ENCODE results near the gene CCDC66.
"Not testable (repeated sequence)": the region's sequence is repeated elsewhere in the genome, so short reads cannot be mapped to it uniquely, and the experiment has no call there.

The CCDC66 gene

GRCh38 chr3:56556908-56557830 lies at the start of gene CCDC66:
TSS of gene CCDC66 (plus strand) at chr3:56557175. CDS start at chr3:56557243, 68 bp downstream.
- peak; percentile 43 for DNase-seq

- DNase-seq: no peak
Measured at GRCh38 chr3:56519641-56520040, 37.3 kb upstream of the CCDC66 start.

- DNase-seq: no peak
Measured at GRCh38 chr3:56522374-56522773, 34.6 kb upstream of the CCDC66 start.

- DNase-seq: no peak
Measured at GRCh38 chr3:56525291-56525690, 31.7 kb upstream of the CCDC66 start.

GRCh38 chr3:56536735-56537134 lies 20.2 kb upstream of the CCDC66 start:
- peak; percentile 62 for DNase-seq

- DNase-seq: peak; percentile 19
Measured at GRCh38 chr3:56547486-56547885, 9.5 kb upstream of the CCDC66 start.

- no peak for DNase-seq
Measured at GRCh38 chr3:56557831-56558170, 826 bp downstream of the CCDC66 start.

GRCh38 chr3:56573501-56573900 lies 16.5 kb downstream of the CCDC66 start:
- no peak for DNase-seq

GRCh38 chr3:56581941-56582340 lies 25.0 kb downstream of the CCDC66 start:
- not testable (repeated sequence) for DNase-seq

GRCh38 chr3:56584275-56584674 lies 27.3 kb downstream of the CCDC66 start:
- DNase-seq: not testable (repeated sequence)

GRCh38 chr3:56590814-56591213 lies 33.8 kb downstream of the CCDC66 start:
- DNase-seq: no peak

- no peak for DNase-seq
Measured at GRCh38 chr3:56591262-56591661, 34.3 kb downstream of the CCDC66 start.

GRCh38 chr3:56593455-56594158 lies 36.6 kb downstream of the CCDC66 start:
- no peak for DNase-seq

- no peak for DNase-seq
Measured at GRCh38 chr3:56595975-56596840, 39.2 kb downstream of the CCDC66 start.

GRCh38 chr3:56608479-56608878 lies 51.5 kb downstream of the CCDC66 start:
- not testable (repeated sequence) for DNase-seq

GRCh38 chr3:56610669-56611335 lies 53.8 kb downstream of the CCDC66 start:
- no peak for DNase-seq

- no peak for DNase-seq
Measured at GRCh38 chr3:56611364-56611763, 54.4 kb downstream of the CCDC66 start.

- no peak for DNase-seq
Measured at GRCh38 chr3:56612146-56612545, 55.2 kb downstream of the CCDC66 start.

GRCh38 chr3:56613016-56613415 lies 56.0 kb downstream of the CCDC66 start:
- DNase-seq: no peak

GRCh38 chr3:56616478-56617006 lies 59.6 kb downstream of the CCDC66 start:
- no peak for DNase-seq

- DNase-seq: no peak
Measured at GRCh38 chr3:56620371-56620770, 63.4 kb downstream of the CCDC66 start.

GRCh38 chr3:56621681-56622080 lies 64.7 kb downstream of the CCDC66 start:
- peak; percentile 39 for DNase-seq
